GM19238 (cell line): ENCODE results near the gene C9orf78.

Experiments
- DNase-seq: peaks from one replicate; pipeline ENCODE4 v3.0.0; 2011; ENCODE audit warnings: low spot score; ENCODE audit not compliant: insufficient read length

Gene C9orf78

DNA sequence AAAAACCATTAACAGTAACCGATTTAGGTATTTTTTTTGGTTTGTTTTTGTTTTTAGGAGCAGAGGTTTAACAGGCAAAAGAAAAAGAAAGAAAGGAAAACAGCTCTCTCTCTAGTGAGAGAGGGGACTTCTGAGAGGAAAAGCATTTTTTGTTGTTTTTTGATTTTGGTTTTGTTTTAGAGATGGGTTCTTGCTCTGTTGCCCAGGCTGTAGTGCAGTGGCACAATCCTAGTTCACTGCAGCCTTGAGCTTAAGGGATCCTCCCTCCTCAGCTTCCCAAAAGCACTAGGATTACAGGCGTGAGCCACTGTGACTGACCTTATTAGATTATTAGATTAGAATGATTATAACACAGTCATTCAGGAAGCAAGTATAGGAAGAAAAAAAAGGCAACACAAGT, 10.3 kb upstream of the C9orf78 start:
- DNase-seq: no peak

DNA sequence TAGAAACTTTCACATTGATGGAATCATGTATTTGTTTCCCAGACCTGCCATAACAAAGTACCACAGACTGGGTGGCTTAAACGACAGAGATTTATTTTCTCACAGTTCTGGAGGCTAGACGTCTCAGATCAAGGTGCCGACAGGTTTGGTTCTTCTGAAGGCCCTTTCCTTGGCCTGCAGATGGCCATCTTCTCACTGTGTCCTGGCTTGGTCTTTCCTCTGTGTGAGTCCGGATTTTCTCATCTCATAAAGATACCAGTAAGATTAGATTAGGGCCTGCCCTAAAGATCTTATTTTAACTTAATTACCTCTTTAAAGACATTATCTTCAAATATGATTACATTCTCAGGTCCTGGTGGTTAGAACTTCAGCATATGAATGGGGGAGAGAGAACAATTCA, 6.0 kb upstream of the C9orf78 start:
- no peak for DNase-seq

DNA sequence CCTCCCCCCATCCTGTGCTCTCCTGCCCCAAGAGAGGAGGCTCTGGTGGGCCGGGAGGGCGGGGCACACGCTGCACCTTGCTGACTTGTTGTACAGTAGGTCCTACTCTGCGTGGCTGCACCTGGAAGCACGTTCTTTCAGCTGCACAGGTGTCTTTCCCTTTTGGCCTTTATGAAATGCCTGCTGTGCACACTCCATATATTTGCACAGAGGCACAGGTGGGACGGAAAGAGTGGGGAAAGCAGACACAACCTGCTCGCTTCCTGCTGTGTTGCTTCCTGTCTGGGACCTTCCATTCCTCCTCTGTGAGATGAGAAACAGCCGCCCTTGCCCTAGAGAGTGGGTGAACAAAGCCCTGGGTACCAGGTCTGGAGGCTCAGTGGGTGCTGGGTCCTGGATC, 5.0 kb upstream of the C9orf78 start:
- DNase-seq: no peak

- no peak for DNase-seq
Measured at GRCh38 chr9:129839324-129840023, 4.4 kb upstream of the C9orf78 start.

DNA sequence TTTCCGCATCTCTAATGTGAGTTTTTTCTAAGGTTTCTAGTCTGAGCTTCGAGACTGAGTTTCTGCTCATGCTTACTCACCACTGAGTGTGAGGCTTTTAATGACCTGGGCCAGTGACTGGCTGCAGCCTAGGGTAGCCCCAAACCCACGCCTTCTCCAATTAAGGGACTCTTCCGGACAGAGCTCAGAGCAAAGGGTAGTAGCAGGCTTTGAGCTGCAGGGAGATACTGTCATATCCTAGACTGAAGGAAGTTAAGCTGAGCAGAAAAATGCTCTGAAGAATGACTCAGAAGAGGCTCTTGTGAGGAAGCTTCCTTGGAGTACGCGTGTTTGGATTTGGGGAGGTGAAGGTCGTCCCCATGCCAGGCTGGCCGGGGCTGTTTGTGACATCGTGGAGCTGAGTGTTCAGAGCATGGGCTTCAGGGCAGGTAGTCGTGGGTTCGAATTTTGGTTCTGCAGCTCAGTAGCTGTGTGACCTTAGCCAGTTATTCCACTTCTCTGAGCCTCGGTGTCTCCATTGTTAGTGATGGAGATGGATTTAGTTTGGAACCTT, 3.7 kb upstream of the C9orf78 start:
- DNase-seq: no peak

GRCh38 chr9:129836311-129837007, 1.4 kb upstream of the C9orf78 start:
- DNase-seq: peak; percentile 31

DNA sequence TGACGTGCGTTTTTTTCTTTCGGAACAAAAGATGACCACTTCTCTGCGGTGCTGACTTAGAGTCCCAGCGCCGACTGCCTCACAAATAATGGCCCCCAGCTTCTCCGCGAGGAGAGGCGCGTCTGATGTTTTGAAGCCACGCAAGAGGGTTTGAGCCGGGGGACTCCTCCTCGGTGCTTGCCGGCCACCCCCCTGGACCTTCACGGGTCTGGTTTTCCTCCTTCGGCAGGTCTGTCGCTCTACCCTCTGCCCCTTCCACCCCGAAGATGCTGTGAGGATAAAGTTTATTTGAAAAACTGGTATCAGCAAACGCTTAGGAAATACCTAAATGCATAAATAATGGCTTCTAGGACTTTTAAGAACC, 767 bp upstream of the C9orf78 start:
- no peak for DNase-seq

- no peak for DNase-seq
Measured at GRCh38 chr9:129834489-129835127, 467 bp downstream of the C9orf78 start.

- no peak for DNase-seq
Measured at GRCh38 chr9:129832982-129833381, 2.1 kb downstream of the C9orf78 start.

DNA sequence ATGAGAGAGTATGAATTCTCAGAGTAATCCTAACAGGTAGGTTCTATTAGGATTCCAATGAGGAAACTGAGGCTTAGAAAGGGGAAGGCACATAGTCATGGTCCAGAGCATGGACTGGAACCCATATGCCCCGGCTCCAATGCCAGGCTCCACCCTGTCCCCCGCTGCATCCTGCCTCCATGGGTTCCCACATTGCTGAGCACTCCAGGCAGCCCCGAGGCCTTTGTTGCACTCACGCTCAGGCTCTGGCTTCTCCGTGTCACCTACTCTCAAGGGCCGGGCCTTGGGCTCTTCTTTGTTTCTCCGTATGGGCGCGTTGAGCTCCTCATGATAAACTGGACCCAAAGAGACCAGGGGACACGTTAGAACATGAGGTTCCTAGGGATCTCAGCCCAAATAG, 6.1 kb downstream of the C9orf78 start:
- DNase-seq: no peak

DNA sequence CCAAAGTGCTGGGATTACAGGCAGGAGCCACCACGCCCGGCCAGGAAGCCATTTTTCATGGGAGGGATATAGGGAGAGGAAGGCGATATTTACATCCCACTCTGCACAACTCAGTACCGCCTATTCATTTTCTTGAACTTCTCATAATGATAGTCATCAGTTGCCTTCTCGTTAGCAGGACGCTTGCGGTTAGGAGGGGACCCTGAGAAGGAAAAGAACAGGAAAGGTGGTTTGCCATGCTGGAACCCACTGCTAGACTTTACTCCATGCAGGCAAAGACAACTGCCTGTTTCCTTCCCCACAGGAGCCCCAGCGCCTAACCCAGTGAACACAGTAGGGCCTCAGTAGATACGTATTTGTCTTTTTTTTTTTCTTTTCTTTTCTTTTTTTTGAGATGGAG, 7.0 kb downstream of the C9orf78 start:
- no peak for DNase-seq

DNA sequence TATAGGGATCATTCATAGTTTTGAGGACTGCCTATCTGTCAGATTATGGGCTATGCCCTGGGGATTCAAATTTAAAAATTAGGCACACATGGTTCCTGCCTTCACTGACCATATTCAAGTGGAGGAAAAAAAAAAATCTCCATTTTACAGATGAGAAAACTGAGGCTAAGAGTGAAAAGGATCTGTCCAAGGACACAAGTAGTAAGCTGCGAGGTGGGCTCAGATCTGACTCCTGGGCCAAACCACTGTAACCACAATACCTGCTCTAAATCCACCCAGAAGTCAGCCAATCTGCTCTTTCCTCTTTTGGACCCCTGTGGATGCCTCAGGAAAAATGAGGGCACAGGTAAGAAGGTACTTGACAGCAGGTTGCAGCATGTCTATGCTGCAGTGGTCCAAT, 8.3 kb downstream of the C9orf78 start:
- DNase-seq: no peak

GRCh38 chr9:129826344-129826743, 8.7 kb downstream of the C9orf78 start:
- DNase-seq: no peak

DNA sequence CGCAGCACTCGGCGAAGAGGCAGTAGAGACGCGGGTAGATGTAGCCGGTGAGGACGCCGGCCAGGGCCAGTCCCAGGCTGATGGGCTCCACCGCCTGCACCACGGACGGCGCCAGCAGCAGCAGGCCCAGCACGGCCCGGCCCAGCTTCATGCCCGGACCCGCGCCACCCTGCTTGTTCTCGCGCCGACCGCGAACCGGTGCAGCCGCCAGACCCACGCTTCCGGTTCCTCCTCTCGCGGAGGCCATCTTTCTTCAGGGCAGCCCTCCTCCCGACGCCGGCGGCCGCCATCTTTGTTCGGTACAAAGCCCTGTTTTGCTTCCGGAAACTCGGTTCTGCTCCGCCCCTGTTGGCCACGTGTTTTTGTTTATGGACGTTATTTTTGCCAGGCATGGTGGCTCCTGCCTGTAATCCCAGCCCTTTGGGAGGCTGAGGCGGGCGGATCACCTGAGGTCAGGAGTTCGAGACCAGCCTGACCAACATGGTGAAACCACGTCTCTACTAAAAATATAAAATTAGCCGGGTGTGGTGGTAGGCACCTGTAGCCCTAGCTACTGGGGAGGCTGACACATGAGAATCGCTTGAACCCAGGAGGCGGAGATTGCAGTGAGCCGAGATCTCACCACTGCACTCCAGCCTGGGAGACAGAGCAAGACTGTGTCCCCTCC, 11.0 kb downstream of the C9orf78 start, which contains the start of gene TOR1A:
Gene TOR1A (minus strand): TSS at position 202 of the 667 bp plus-strand sequence. CDS start 51 bp downstream, at position 151.
- peak; percentile 90 for DNase-seq

- DNase-seq: peak; percentile 31
Measured at GRCh38 chr9:129823542-129823934, 11.5 kb downstream of the C9orf78 start.

DNA sequence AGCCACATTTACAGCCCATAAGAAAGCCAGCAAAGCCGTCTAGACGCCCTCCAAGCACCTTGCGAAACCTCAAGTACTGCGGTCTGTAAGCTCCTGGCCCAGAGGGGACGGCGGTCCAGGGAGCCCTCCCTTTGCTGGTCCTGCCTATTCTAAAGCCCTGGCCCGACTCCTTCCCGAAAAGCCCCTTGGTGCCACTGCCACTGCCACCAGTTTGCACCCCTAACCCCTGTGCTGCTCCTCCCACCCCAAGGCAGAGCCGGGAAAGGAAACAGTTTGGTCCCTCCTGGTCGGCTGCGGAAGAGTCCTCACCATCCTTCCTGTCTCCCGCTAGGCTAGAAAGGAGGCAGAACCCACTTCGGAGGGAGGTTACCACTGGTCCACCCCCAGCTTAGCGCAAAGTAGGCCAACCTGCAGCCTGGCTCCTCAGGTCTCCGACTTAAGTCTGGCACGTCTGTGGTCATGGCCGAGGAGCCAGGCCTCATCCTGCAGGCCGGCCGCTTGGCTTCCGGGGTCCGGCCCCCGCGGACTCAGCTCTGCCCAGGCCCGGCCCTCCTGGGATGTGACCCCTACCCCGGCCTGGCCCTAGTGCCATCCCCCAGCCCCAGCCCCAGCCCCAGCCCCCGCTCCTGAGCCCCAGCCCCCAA, 12.1 kb downstream of the C9orf78 start:
- DNase-seq: no peak

- DNase-seq: no peak
Measured at GRCh38 chr9:129816501-129817435, 18.3 kb downstream of the C9orf78 start.

DNA sequence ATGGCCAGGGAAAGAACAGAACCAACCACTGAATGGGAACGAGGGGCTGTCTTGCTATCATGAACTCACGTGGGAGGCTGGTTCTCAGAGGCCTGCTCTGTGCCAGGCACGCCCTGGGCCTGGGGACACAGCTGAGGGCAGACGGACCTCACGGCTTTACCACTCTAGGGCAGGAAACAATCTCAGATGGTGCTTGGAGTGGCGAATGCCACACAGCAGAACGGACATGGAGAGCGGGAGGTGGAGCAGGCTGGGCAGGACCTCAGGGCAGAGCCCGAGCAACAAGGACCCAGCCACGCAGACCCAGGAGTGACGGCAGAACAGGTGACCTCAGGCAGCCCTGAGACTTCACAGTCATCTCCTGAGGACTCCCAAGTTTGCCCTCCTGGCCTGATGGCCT, 19.8 kb downstream of the C9orf78 start:
- no peak for DNase-seq

DNA sequence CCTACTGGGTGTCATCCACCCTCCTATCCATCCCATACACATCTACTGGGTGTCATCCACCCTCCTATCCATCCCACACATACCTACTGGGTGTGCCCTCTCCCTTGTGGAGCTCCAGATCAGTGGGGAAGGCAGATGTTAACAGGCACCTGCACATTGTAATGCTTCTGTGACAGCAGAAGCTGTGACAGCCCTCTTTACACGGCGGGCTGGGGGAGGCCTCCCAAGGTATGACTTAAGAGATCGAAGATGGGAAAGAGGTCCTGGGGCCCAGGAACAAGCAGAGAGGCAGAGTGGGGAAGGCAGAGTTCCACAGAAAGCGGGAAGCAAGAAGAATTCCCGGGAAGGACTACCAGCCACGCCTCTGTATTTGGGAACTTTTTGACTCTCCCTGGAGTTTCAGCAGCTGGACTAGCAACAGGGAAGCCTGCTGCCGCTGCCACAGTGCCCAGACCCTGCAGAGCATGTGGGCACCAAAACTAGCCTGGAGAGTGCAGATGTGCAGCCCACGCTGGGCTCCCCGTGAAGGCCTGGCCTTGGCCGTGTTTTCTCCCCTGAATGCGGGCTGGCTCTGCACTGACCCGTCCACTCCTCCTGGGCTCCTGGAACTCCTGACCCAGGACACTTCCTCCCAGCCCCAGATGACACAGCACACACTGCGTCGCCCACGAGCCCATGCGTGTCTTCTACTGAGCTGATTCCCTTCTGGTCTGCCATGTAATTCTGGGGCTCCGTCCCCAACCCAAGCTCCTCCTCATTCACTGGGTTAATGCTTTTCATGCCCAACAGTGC, 20.4 kb downstream of the C9orf78 start:
- no peak for DNase-seq
